Measurements from ENCODE around the gene OR2AG2.
A peak's percentile ranks its signal among the peaks of the same experiment; 100 is the strongest.

Gene OR2AG2

DNA sequence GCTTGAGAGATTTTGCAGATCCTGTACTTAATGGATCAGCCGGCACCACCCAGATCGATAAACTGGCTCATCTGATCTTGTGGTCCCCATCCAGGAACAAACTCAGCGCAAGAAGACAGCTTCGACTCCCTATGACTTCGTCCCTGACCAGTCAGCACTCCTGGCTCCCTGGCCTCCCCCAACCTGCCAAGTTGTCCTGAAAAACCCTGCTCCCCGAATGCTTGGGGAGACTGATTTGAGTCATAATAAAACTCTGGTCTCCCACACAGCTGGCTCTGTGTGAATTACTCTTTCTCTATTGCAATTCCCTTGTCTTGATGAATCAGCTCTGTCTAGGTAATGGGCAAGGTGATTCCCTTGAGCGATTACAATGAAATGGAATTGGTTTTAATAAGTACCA is 29.5 kb downstream of the OR2AG2 start:
- no peak for DNase-seq (ENCODE audit: low read depth in 2 of 2)

DNA sequence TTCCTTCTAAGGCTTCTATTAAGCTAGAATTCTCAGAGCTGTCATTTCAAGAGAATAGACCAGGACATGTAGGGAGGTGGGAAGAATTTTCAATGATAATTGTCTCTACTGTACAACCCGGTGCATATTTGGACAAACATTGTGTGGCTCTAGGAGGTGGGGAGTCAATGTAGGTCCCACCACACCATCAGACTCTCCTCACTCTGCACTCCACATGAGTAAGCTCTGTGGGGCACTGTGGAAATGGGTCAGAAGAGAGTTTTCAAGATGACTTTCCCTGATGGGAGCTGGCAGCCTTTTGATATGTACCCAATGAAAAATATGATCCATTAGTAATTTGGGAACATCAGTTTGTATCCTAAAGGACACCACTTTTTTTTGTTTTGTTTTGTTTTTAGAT is 33.2 kb downstream of the OR2AG2 start:
- no peak for DNase-seq (ENCODE audit: low read depth in 2 of 2)

DNA sequence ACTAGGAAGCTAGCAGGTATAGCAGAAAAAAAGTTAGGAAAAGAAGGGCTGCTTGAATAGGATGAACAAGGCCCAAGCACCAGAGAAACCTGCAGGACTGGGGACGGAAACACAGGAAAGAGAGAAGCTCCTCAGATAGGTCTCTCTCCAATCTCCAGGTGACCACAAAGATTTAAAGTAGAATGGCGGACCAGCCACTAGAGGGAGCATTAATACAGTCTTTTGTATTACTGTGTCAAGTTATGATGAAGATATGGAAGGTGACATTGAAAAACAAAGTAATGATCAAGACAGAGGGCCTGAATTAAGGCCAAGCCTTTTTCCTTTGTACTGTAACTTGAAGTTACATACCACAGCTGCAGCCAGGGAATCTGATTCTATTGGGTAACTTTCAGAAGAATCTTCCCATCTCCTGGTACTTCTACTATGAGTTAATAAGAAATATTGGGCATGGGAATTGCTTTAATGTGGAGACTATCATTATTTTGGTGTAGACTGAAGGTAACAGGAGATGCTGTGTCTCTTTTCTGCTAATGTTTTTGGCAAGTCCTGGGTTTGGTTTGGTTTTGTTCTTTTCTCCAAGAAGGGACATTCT is 33.8 kb downstream of the OR2AG2 start:
- DNase-seq (ENCODE audit: low read depth in 2 of 2) = peak in 1 of 2 donors; percentile 41

DNA sequence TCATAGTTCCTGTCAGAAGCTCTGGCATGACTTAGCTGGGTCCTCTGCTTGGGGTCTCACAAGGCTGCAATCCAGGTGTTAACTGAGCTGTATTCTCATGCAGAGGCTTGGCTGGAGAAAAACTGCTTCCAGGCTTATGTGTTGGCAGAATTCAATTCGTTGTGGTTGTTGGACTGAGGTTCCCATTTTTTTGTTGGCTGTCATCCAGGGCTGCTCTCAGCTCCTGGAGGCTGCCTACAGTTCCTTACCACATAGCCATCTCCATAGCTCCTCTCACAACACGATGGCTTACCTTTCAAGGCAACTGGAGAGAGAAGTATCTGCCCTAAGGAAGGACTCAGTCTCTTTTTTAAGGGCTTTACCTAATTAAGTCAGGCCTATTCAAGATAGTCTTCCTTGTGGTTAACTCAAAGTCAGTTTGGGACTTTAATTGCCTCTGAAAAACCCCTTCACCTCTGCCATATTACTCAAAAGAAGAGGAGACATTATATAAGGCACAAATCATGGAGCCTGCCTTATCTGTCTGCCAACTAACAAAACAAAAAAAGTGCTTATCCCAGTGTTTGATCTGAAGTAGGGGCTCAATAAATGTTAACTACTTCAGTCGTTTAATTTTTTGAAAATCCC is 35.2 kb downstream of the OR2AG2 start:
- DNase-seq (ENCODE audit: low read depth in 2 of 2) = no peak

DNA sequence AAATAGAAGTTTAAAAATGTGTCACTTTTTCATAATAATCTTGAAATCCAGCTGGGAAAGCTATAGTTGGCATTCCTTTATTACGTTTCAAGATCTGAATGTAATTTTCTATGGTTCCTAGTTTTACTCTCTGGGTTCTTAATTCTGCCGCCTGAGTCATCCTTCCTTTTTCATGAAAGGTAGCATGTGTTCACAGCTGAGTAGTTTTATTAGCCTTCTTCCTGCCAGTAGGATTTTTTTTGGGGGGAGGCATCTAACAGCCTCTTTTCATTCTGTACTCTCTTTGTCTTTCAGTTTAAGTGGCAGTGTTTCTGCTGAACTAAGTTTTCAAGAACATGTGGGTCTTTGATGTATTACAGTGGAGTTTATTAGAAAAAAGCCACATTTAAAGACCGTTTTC is 36.5 kb downstream of the OR2AG2 start:
- DNase-seq (ENCODE audit: low read depth in 2 of 2) = no peak

DNA sequence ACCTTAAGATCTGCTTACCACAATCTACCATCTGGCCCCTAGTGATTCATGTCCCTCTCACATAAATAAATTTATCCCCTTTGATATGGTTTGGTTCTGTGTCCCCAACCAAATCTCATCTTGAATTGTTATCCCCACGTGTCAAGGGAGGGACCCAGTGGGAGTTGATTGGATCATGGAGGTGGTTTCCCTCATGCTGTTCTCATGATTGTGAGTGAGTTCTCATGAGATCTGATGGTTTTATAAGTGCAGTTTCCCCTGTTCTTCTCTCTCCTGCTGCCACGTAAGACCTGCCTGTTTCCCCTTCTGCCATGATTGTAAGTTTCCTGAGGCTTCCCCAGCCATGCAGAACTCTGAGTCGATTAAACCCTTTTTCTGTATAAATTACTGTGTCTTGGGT is 37.2 kb downstream of the OR2AG2 start:
- no peak for DNase-seq (ENCODE audit: low read depth in 2 of 2)

DNA sequence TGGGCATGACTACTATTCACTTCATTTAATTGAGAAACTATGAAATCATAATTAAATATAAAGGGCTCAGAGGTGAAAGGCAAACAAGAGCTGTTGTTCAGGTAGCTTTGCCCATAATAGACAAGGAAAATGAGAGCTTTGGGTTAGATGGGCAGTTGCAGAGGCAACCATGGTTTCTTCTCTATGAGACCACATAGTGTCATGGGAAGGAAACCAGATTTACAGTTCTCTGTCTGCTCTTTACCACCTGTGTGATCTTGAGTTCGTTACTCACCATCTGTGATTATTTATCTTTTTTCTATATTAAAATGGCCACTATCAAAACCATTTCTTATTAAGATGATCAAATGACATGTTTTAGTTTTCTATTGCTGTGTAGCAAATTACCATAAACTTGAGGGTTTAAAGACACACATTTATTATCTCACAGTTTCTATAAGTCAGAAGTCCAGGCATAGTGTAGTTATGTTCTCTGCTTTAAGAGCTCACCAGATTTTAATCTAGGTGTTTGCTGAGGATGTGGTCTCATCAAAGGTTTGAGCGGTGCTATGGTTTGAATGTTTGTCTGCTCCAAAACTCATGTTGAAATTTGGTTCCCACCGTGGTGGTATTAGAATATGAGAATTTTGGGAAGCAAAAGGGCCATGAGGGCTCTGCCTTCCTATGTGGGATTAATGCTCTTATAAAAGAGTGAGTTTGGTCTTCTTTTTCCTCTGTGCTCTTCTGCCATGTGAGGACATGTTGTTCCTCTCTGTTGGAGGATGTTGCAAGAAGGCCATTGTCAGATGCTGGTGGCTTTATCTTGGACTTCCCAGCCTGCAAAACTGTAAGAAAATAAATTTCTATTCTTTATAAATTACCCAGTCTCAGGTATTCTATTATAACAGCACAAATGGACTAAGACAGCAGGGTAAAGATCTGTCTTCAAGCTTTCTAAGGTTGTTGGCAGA is 38.2 kb downstream of the OR2AG2 start:
- DNase-seq (ENCODE audit: low read depth in 2 of 2) = no peak

DNA sequence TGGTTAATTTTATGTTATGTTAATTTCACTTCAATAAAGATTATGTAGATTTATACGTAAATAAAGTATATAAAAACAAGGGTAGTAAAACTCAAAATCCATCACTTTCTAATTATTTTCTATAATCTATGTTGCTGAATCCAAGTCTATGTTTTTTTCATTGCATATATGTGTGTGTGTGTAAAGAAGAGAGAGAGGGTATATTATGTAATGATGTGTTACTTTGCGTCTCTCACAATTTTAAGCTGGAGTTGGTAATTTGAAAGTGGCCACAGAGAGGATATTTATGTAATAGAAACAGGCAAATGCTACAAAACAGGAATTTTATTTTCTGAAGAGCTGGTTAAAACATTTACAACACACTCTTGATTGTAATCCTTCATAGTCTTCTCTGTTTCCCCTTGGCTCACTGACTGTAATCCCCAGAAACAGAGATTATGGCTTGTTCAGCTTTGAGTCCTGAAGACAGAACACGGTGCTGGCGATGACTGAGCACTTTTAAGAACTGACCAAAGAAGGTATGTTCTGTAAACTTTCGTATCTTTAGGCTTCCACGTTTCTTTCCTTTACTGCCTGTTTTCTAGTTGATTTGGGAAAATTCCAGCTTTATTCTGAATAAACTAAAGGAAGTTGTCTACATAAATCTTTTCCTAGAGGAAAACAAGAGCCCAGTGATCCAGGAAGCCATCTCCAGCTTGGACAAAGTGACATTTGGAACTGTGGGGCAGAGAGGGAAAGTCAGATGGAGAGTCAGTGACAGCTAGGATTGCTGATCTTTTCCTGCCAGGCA is 43.6 kb downstream of the OR2AG2 start:
- no peak for DNase-seq (ENCODE audit: low read depth in 2 of 2)

DNA sequence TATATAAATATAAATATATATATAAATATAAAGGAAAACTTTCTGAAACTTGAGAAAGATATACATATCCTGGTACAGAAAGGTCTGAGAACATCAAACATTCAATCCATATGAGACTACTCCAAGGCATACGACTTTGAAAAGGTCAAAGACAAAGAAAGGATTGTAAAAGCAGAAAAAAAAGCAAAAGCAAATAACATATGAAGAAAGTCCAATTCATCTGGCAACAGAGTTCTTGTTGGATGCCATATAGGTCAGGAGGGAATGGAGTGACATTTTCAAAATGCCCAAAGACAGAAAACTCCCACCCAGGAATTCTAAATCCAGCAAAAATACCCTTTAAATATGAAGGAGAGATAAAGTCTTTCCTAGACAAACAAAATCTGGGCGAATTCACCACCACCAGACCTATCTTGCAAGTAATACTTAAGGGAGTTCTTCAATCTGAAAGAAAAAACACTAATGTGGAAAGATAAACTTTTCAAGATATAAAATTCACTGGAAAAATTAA is 46.3 kb downstream of the OR2AG2 start:
- DNase-seq (ENCODE audit: low read depth in 2 of 2) = no peak

DNA sequence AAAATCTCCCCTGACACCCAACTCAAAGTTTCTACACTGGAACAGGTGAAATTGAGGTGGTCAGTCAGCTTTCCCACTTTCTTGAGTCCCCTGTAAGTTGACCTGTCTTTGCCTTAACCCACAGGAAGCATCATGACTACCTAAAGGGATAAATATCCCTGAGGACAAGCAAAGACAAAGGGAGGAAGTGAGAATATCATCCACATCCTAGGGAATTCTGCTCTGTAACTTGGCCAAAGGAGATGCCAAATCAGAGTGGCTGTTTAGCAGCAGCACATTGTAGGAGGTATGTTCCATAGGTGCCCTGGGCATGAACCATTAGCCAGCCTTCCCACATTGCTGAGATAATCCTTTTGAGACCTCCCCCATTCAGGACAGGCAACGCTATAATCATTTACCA is 47.8 kb downstream of the OR2AG2 start:
- no peak for DNase-seq (ENCODE audit: low read depth in 2 of 2)

DNA sequence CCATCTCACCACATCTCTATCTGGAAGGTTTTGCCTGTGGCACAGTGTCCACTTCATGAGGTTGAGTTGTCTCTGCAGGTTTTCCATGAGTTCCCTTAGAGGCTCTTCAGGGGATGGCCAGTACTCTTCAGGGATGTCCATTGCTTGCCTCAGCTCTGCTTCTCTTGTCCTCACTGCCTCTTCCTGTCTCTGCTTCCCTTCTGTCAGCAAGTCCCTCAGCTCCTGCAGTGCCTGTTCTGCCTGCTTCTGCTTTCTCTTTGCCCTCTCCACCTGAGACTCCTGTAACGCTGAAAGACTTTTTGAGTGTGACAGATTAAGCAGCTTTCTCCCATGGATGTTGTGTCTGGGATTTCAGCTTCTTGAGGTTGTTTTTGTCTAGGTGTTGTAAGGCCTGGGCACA is 50.4 kb downstream of the OR2AG2 start:
- DNase-seq (ENCODE audit: low read depth in 2 of 2) = no peak

DNA sequence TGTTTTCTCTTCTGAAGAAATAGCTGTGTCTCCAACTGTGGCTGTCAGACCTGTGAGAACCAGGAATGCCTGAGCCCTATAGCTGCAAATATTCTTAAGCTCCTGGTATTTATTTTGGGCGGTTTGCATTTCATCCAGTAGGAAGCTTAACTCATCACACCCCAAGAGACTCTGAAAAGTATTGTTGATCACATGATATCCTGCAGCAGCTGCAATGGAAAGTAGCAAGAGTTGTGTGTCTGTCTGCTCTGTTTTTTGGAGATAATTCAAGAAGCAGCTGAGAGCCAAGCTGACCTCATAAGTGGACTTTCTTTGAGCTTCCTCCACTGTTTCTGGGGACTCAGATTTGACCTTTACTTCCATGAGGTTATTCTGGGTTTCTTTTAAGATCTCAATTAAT is 52.2 kb downstream of the OR2AG2 start:
- no peak for DNase-seq (ENCODE audit: low read depth in 2 of 2)

DNA sequence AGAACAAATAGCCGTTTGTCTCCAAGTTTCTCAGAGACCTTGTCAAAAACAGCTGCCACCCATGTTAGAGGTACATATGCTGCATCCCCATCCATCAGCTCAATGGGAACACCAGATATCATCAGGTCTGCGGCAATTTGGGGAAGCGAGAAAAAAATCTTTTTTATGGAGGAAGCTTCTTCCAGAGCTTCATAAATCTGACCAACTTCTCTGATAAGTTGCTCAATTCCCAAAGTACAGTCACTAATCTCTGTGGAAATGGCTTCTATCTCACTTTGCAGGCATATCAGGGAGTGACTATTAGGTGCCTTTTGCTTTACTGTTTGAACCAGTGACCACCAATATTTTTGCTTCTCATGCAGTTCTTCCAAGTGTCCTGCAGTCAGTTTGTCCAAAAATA is 54.4 kb downstream of the OR2AG2 start:
- no peak for DNase-seq (ENCODE audit: low read depth in 2 of 2)
